Measurements from ENCODE around the gene TMEM50A.
"Not testable (repeated sequence)": the region's sequence is repeated elsewhere in the genome, so short reads cannot be mapped to it uniquely, and the experiment has no call there.

TMEM50A gene

DNA sequence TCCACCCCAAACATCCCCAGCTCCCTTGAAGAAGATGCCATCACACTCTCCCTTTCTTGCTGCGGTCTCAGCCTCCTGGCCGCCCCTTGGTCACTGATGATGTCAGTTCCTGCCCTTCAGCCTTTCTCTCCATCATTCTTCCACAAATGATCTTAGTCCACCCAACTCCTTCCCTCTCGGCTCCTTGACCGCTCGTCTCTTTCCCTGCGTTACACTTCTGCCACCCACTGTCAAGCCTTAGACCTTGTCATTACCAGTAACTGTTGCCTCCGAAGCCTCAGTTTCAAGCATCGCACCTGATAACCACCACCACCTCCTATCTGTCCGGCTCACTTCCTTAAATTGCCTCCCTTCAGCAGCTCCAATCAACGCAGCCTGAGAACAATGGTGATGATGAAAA is 59.4 kb downstream of the TMEM50A start:
- not testable (repeated sequence) for H3K4me1 ChIP-seq (ENCODE audit: control insufficient read depth in 1 of 2, insufficient read depth in 2 of 2, low read length in 2 of 2); H3K9me3 ChIP-seq (ENCODE audit: control insufficient read depth in 1 of 2, low read length in 2 of 2); H3K27ac ChIP-seq (ENCODE audit: low read length); H3K27me3 ChIP-seq (ENCODE audit: low read depth, low read length); H3K4me3 ChIP-seq (ENCODE audit: low read depth in 1 of 2, low read length in 2 of 2); H3K36me3 ChIP-seq (ENCODE audit: control insufficient read depth in 1 of 2, insufficient read depth in 2 of 2, low read length in 2 of 2)

DNA sequence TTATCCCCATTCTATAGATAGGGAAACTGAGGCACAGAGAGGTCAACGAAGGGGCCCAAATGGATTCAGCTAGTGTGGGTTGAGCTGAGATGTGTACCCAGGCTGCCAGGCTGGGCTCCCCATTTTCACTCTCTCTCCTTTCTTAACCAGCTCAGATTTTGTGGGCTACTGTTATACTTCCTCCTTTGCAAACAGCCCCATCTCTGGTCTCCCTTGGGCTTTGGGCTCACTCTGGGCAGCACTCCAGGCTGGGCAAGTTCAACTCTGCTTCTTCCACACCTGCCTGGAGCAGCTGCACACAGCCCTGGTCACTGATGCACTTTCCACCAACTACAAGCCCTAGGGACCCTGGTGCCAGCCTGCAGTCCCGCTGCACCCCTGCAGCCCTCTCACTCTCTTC is 59.9 kb downstream of the TMEM50A start:
- not testable (repeated sequence) for H3K4me1 ChIP-seq (ENCODE audit: control insufficient read depth in 1 of 2, insufficient read depth in 2 of 2, low read length in 2 of 2); H3K4me3 ChIP-seq (ENCODE audit: low read depth in 1 of 2, low read length in 2 of 2); H3K27ac ChIP-seq (ENCODE audit: low read length); H3K36me3 ChIP-seq (ENCODE audit: control insufficient read depth in 1 of 2, insufficient read depth in 2 of 2, low read length in 2 of 2); H3K27me3 ChIP-seq (ENCODE audit: low read depth, low read length); H3K9me3 ChIP-seq (ENCODE audit: control insufficient read depth in 1 of 2, low read length in 2 of 2)

DNA sequence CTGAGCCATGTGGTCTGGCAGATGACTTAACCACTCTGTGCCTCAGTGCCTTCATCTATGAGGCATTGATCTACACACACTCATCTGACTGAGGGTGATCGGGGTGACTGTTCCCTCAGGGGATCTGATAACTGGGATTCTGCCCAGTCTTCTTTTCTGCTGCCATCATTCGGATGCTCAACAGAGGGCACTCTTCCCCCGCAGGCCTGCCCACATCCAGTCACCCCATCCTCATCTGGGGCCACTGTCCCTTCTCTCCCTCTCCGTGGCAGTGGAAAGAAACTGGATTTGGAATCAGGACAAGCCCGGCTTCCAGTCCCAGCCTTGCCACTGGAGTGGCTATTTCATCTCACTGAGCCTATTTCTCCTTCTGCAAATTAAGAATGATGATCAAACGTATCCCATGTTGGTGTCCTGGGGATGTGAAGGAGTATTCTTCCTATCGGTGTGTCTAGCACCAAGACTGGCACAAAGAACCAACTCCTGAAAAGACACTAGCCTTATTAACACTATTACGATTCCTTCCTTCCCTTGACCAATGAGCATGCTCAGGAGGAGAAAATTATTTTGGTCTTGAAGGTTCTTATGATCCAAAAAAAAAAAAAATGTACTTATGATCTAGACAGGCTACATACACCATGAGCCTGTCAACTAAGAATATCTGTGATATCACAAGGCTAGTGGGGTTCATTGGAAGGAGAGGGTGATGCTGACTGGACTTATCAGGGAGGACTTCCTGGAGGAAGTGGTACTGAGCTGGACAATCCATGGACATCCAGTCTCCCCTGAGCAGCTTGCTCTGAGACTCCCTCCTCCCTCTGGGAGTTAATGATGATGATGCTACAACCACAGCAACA is 65.0 kb downstream of the TMEM50A start:
- H3K9me3 ChIP-seq (ENCODE audit: control insufficient read depth in 1 of 2, low read length in 2 of 2); H3K36me3 ChIP-seq (ENCODE audit: control insufficient read depth in 1 of 2, insufficient read depth in 2 of 2, low read length in 2 of 2); H3K4me1 ChIP-seq (ENCODE audit: control insufficient read depth in 1 of 2, insufficient read depth in 2 of 2, low read length in 2 of 2); H3K4me3 ChIP-seq (ENCODE audit: low read depth in 1 of 2, low read length in 2 of 2); H3K27me3 ChIP-seq (ENCODE audit: low read depth, low read length); H3K27ac ChIP-seq (ENCODE audit: low read length): not testable (repeated sequence)

DNA sequence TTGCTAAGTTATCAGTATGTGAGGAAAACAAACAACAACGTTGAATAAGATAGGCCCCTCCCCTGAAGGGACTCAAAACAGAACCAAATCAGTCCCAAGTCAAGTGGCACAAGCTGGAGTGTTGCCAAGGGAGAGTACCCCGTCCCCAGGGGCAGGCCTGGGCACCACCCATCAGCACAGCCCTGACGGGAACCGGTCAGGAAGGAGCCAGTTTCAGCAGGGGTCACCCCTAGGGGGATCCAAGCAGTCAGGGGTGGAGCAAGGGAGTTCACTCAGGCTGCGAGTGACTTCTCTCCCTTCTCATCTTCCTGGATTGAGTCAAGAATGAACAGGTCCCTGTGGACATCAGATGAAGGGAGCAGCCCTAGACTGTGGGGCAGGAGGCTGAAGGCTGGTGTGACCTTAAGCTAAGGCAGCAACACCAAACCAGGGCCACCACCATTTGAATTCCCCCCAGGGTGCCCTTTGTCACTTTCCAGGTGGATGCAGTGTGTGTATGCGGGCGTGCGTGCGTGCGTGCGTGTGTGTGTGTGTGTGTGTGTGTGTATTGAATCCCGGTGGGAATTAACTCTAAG is 67.7 kb downstream of the TMEM50A start:
- H3K27me3 ChIP-seq (ENCODE audit: low read depth, low read length); H3K9me3 ChIP-seq (ENCODE audit: control insufficient read depth in 1 of 2, low read length in 2 of 2); H3K36me3 ChIP-seq (ENCODE audit: control insufficient read depth in 1 of 2, insufficient read depth in 2 of 2, low read length in 2 of 2); H3K4me3 ChIP-seq (ENCODE audit: low read depth in 1 of 2, low read length in 2 of 2); H3K27ac ChIP-seq (ENCODE audit: low read length); H3K4me1 ChIP-seq (ENCODE audit: control insufficient read depth in 1 of 2, insufficient read depth in 2 of 2, low read length in 2 of 2): not testable (repeated sequence)

DNA sequence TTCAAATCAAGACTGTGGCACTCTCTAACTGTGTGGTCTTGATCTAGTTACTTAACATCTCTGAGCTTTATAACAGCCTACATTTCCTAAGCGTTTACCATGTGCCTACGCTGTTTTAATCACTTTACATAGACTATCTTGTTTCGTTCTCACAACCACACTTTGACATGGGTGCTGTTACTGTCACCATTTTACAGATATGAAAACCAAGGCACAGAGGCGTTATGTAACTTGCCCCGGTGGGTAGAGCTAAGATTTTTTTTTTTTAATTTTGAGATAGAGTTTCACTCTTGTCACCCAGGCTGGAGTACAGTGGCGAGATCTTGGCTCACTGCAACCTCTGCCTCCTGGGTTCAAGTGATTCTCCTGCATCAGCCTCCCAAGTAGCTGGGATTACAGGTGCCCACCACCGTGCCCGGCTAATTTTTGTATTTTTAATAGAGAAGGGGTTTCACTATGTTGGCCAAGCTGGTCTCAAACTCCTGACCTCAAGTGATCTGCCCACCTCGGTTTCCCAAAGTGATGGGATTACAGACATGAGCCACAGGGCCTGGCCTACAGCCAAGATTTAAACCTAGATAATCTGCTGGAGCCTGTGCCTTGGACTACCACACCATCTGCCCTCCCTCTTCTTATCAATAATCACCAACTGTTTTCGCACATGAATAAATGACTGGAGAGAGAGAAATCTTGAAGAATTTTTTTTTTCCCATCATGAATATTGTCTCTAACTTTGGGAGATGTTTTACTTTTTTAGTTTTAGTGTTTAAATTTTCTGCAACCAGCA is 71.7 kb downstream of the TMEM50A start:
- H3K4me1 ChIP-seq (ENCODE audit: control insufficient read depth in 1 of 2, insufficient read depth in 2 of 2, low read length in 2 of 2); H3K27me3 ChIP-seq (ENCODE audit: low read depth, low read length); H3K4me3 ChIP-seq (ENCODE audit: low read depth in 1 of 2, low read length in 2 of 2); H3K9me3 ChIP-seq (ENCODE audit: control insufficient read depth in 1 of 2, low read length in 2 of 2); H3K36me3 ChIP-seq (ENCODE audit: control insufficient read depth in 1 of 2, insufficient read depth in 2 of 2, low read length in 2 of 2); H3K27ac ChIP-seq (ENCODE audit: low read length): not testable (repeated sequence)
